Neural progenitor cell (in vitro differentiated cells): Measurements from ENCODE around the gene SMCO1. TPM values are rescaled to one million over a fixed set of nuclear protein-coding genes. Genes with fewer than 3 reads are reported as not detected.
A peak's percentile ranks its signal among the peaks of the same experiment; 100 is the strongest.
"Not testable (repeated sequence)": the region's sequence is repeated elsewhere in the genome, so short reads cannot be mapped to it uniquely, and the experiment has no call there.

Experiments
- DNase-seq: peaks from one replicate; pipeline ENCODE4 v3.0.0-alpha.2; 2016; ENCODE audit warnings: low spot score
- H2AFZ ChIP-seq: fragments of 200-600 bp; sonication (generic); replicated peaks from 2 replicates; pipeline ENCODE4 v1.6.1; 2016; ENCODE audit warnings: antibody characterized with exemption
- H3F3A ChIP-seq: fragments of 200-600 bp; sonication (generic); 2 replicates; pipeline ENCODE4 v1.6.1; 2016; ENCODE audit warnings: antibody characterized with exemption, low read depth
- H3K27ac ChIP-seq: fragments of 200-600 bp; sonication (generic); 2 replicates; pipeline ENCODE4 v1.5.1; 2016; ENCODE audit warnings: mild to moderate bottlenecking
- H3K27me3 ChIP-seq: fragments of 200-600 bp; sonication (generic); 2 replicates; pipeline ENCODE4 v1.6.1; 2016; ENCODE audit warnings: mild to moderate bottlenecking, moderate library complexity
- H3K36me3 ChIP-seq: fragments of 200-600 bp; sonication (generic); 2 replicates; pipeline ENCODE4 v1.5.1; 2016
- H3K4me1 ChIP-seq: fragments of 200-600 bp; sonication (generic); 2 replicates; pipeline ENCODE4 v1.6.1; 2016; ENCODE audit warnings: mixed run types
- H3K4me2 ChIP-seq: fragments of 200-600 bp; sonication (generic); 2 replicates; pipeline ENCODE4 v1.6.1; 2016
- H3K4me3 ChIP-seq: fragments of 200-600 bp; sonication (generic); 2 replicates; pipeline ENCODE4 v1.5.1; 2016
- H3K79me2 ChIP-seq: fragments of 200-600 bp; sonication (generic); 2 replicates; pipeline ENCODE4 v1.6.1; 2016; ENCODE audit warnings: low read depth
- H3K9ac ChIP-seq: fragments of 200-600 bp; sonication (generic); 2 replicates; pipeline ENCODE4 v1.6.1; 2016
- H3K9me3 ChIP-seq: fragments of 200-600 bp; sonication (generic); 2 replicates; pipeline ENCODE4 v1.5.1; 2016; ENCODE audit warnings: low read depth
- H4K20me1 ChIP-seq: fragments of 200-600 bp; sonication (generic); 2 replicates; pipeline ENCODE4 v1.6.1; 2016; ENCODE audit warnings: low read depth
- H3K27ac Mint-ChIP-seq: 3 replicates; pipeline ENCODE4 v1.8.0; 2021; ENCODE audit warnings: mixed read lengths
- H3K27me3 Mint-ChIP-seq: 2 replicates; pipeline ENCODE4 v1.8.0; 2022; ENCODE audit warnings: low read depth, mild to moderate bottlenecking, inconsistent platforms, moderate library complexity, mixed read lengths; ENCODE audit not compliant: insufficient read depth
- H3K36me3 Mint-ChIP-seq: 3 replicates; pipeline ENCODE4 v1.8.0; 2021; ENCODE audit warnings: mixed read lengths
- H3K4me1 Mint-ChIP-seq: 3 replicates; pipeline ENCODE4 v1.8.0; 2021; ENCODE audit warnings: mixed read lengths
- H3K4me3 Mint-ChIP-seq: 3 replicates; pipeline ENCODE4 v1.8.0; 2021; ENCODE audit warnings: mild to moderate bottlenecking, moderate library complexity, mixed read lengths
- H3K9me3 Mint-ChIP-seq: 3 replicates; pipeline ENCODE4 v1.8.0; 2020; ENCODE audit warnings: mixed read lengths
- EZH2 ChIP-seq: fragments of 200-600 bp; sonication (generic); IDR thresholded peaks from 2 replicates; pipeline ENCODE4 v1.6.1; 2017; ENCODE audit warnings: antibody characterized with exemption, mild to moderate bottlenecking, moderate library complexity
- EZH2phosphoT487 ChIP-seq: fragments of 200-600 bp; sonication (generic); IDR thresholded peaks from 2 replicates; pipeline ENCODE4 v1.6.1; 2017; ENCODE audit warnings: antibody characterized with exemption
- total RNA-seq: library from RNA; depleted of rRNA; stranded (reverse); fragments of >200 nt; gene quantifications from 2 replicates; pipeline ENCODE4 v1.2.3, GENCODE V29; 2015; ENCODE audit warnings: low replicate concordance
- TF ChIP-seq, protein P1 (sequence below): fragments of 200-600 bp; sonication (generic); IDR thresholded peaks from 2 replicates; pipeline ENCODE4 v1.5.1; 2017; ENCODE audit warnings: antibody characterized with exemption, mild to moderate bottlenecking

Gene SMCO1
- total RNA-seq, 1 donor from 2014 or later, result not detected

DNA sequence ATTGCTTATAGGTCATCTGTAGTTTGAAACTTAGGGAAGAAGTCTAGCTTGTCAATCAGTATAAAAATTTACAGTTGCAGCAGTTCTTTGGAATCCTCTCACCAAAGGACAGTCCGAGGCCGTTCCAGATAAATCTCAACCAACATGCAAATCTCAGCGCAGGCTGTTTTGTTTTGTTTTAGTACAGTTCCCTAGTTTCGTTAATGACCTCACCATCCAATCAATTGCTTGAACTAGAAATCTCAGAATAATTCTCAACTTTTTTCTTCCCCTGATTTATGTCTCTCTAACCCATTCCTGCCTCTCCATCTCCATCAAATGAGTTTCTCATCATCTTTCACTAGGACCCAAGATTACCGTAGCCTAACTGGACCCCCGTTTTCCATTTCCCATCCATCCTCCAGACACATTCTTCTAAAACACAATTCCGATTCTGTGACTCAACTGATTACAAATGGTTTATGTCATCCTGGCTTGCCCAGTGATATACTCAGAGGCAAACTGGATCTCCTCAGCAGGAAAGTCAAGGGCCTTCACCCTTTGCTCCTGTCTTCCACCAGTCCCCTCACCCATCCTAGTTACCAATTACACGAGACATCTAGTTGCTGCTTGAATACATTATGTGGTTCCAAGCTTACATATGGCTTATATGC is 1.3 kb downstream of the SMCO1 start:
- no peak for TF ChIP-seq EZH2phosphoT487
- TF ChIP-seq, protein P1, sequence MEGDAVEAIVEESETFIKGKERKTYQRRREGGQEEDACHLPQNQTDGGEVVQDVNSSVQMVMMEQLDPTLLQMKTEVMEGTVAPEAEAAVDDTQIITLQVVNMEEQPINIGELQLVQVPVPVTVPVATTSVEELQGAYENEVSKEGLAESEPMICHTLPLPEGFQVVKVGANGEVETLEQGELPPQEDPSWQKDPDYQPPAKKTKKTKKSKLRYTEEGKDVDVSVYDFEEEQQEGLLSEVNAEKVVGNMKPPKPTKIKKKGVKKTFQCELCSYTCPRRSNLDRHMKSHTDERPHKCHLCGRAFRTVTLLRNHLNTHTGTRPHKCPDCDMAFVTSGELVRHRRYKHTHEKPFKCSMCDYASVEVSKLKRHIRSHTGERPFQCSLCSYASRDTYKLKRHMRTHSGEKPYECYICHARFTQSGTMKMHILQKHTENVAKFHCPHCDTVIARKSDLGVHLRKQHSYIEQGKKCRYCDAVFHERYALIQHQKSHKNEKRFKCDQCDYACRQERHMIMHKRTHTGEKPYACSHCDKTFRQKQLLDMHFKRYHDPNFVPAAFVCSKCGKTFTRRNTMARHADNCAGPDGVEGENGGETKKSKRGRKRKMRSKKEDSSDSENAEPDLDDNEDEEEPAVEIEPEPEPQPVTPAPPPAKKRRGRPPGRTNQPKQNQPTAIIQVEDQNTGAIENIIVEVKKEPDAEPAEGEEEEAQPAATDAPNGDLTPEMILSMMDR, result no peak
- TF ChIP-seq EZH2, result no peak
- Mint-ChIP-seq H3K4me3 (no peak overlapping the region), H3K36me3 (no peaks in the 10 kb centered on the region), H3K27ac (no peak overlapping the region), H3K4me1 (no peaks in the 10 kb centered on the region), H3K27me3 (peaks cover 7% of the 10 kb centered on the region), H3K9me3 (peaks cover 21% of the 10 kb centered on the region)
- Histone ChIP-seq H3K79me2 (no peaks in the 10 kb centered on the region), H3F3A (no peaks in the 10 kb centered on the region), H3K4me2 (no peak overlapping the region), H3K4me1 (no peaks in the 10 kb centered on the region), H3K9me3 (no peaks in the 10 kb centered on the region), H4K20me1 (no peaks in the 10 kb centered on the region), H3K9ac (no peak overlapping the region), H3K27ac (no peak overlapping the region), H2AFZ (no peak overlapping the region), H3K27me3 (no peaks in the 10 kb centered on the region), H3K4me3 (no peak overlapping the region), H3K36me3 (no peaks in the 10 kb centered on the region)
- DNase-seq, result no peak

DNA sequence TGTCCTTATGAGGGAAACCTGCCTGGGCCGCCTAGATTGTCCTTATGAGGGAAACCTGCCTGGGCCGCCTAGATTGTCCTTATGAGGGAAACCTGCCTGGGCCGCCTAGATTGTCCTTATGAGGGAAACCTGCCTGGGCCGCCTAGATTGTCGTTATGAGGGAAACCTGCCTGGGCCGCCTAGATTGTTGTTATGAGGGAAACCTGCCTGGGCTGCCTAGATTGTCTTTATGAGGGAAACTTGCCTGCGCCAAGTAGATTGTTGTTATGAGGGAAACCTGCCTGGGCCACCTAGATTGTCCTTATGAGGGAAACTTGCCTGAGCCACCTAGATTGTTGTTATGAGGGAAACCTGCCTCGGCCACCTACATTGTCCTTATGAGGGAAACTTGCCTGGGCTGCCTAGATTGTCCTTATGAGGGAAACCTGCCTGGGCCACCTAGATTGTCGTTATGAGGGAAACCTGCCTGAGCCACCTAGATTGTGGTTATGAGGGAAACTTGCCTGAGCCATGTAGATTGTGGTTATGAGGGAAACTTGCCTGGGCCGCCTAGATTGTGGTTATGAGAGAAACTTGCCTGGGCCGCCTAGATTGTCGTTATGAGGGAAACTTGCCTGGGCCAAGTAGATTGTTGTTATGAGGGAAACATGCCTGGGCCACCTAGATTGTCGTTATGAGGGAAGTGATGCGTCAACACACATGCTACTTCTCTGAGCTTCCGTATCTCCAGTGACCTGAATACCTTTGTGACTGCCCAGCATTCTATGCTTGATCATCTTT is 3.3 kb downstream of the SMCO1 start:
- H3K27ac Mint-ChIP-seq, DNase-seq, H3K27me3 Mint-ChIP-seq, H3K36me3 ChIP-seq, H3K4me3 Mint-ChIP-seq, H2AFZ ChIP-seq, H3K9me3 ChIP-seq, H3K4me1 Mint-ChIP-seq, H3K4me2 ChIP-seq, H3F3A ChIP-seq, H3K4me1 ChIP-seq, H3K79me2 ChIP-seq, H4K20me1 ChIP-seq, H3K36me3 Mint-ChIP-seq, H3K4me3 ChIP-seq, H3K27me3 ChIP-seq, H3K9ac ChIP-seq, H3K27ac ChIP-seq: not testable (repeated sequence)
- H3K9me3 Mint-ChIP-seq, result peaks cover 13% of the 10 kb centered on the region

DNA sequence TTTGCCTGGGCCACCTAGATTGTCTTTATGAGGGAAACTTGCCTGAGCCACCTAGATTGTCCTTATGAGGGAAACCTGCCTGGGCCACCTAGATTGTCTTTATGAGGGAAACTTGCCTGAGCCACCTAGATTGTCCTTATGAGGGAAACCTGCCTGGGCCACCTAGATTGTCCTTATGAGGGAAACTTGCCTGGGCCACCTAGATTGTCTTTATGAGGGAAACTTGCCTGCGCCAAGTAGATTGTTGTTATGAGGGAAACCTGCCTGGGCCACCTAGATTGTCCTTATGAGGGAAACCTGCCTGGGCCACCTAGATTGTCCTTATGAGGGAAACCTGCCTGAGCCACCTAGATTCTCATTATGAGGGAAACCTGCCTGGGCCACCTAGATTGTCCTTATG is 4.0 kb downstream of the SMCO1 start:
- H3K9me3 ChIP-seq, H3K79me2 ChIP-seq, H3K27ac Mint-ChIP-seq: not testable (repeated sequence)

DNA sequence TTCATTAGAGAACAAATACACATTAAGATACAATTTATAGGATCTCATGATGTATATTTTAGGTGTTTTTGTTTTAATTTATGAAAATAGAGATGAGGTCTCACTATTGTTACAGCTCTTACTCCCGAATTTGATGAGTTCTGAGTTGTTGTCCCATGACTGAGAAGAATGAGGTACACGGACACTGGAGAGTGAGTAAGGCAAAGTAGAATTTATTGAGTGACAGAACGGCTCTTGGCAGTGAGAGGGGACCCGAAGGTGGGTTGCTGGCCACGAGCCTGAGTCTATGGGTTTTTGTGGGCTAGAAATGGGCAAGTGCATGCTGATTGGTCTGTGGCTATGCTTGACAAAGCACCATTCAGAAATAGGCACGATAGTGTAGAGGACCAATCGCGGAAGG is 8.5 kb downstream of the SMCO1 start:
- H3K4me1 Mint-ChIP-seq, result peaks cover 7% of the 10 kb centered on the region
- Histone ChIP-seq H3F3A (peaks cover 34% of the 10 kb centered on the region), H3K9ac (no peak overlapping the region), H3K4me1 (peaks cover 7% of the 10 kb centered on the region), H4K20me1 (peaks cover 12% of the 10 kb centered on the region), H2AFZ (peak overlapping the region; percentile 86), H3K79me2 (peaks cover 16% of the 10 kb centered on the region), H3K27ac (no peak overlapping the region), H3K4me2 (no peak overlapping the region), H3K36me3 (no peaks in the 10 kb centered on the region), H3K4me3 (no peak overlapping the region), H3K9me3 (no peaks in the 10 kb centered on the region), H3K27me3 (no peaks in the 10 kb centered on the region)
- H3K27me3 Mint-ChIP-seq, result peaks cover 10% of the 10 kb centered on the region
- no peak for DNase-seq
- TF ChIP-seq, protein P1, result no peak
- no peak for TF ChIP-seq EZH2
- no peak for TF ChIP-seq EZH2phosphoT487
- H3K9me3 Mint-ChIP-seq, result peaks cover 6% of the 10 kb centered on the region
- no peak overlapping the region for H3K4me3 Mint-ChIP-seq
- H3K36me3 Mint-ChIP-seq, result peaks cover 3% of the 10 kb centered on the region
- H3K27ac Mint-ChIP-seq, result peak overlapping the region; percentile 9

More for the DNA sequence above, 4.0 kb downstream of the SMCO1 start:
- not testable (repeated sequence) for H4K20me1 ChIP-seq, H3K27me3 Mint-ChIP-seq, DNase-seq, H3K4me1 Mint-ChIP-seq, H3K27me3 ChIP-seq, H3K36me3 Mint-ChIP-seq, H3K4me1 ChIP-seq, H3K9ac ChIP-seq, H3K4me2 ChIP-seq, H3K36me3 ChIP-seq, H3K4me3 ChIP-seq, H2AFZ ChIP-seq, H3F3A ChIP-seq, H3K4me3 Mint-ChIP-seq, H3K27ac ChIP-seq
- H3K9me3 Mint-ChIP-seq, result peaks cover 12% of the 10 kb centered on the region
